HCT116 (cell line): ENCODE measurements around the gene PRM2. TPM values are rescaled to one million over a fixed set of nuclear protein-coding genes. Genes with fewer than 3 reads are reported as not detected.

Experiments
- ATAC-seq: fragments of 200-7000 bp; cut with Tn5 transposase; 2 replicates; pipeline ENCODE4 v1.9.1; 2020; ENCODE audit warnings: mild to moderate bottlenecking, moderate library complexity
- BruUV-seq: library from RNA; stranded (reverse); fragments of 400-500 nt; replicated peaks from 2 replicates; lab custom pipeline; 2021; lab: Mats Ljungman, UMichigan
- CTCF ChIA-PET: fragments of 300-600 bp; sonication (Branson Sonifier 250); formaldehyde crosslinking; loops from one replicate; lab custom pipeline; 2021; ENCODE audit warnings: antibody characterized with exemption; lab: Charles Lee
- POLR2A ChIA-PET: fragments of 300-600, 350-600 bp; sonication (Branson Sonifier 250); formaldehyde crosslinking; loops from one replicate; lab custom pipeline; 2021; ENCODE audit warnings: antibody characterized with exemption; lab: Charles Lee
- RAD21 ChIA-PET, 2 experiments: fragments of 300-600 bp; sonication (Branson Sonifier 250); formaldehyde crosslinking; loops; one replicate each; lab custom pipeline; 2023; ENCODE audit warnings: low total read pairs in 2 of 2; ENCODE audit not compliant: uncharacterized antibody in 2 of 2, unreplicated experiment in 2 of 2, low non-redundant PET in 1 of 2; lab: Charles Lee
- DNase-seq: peaks from one replicate; pipeline ENCODE4 v3.0.0-alpha.2; 2010; ENCODE audit warnings: low read depth, low spot score
- H2AFZ ChIP-seq: fragments of 200-600 bp; shearing (Covaris generic), sonication (generic); 2 replicates; pipeline ENCODE4 v1.6.1; 2017; ENCODE audit warnings: low read depth, mixed run types, mixed read lengths, antibody characterized with exemption, low read length; ENCODE audit not compliant: poor library complexity, severe bottlenecking
- H3K27ac ChIP-seq: 2 replicates; pipeline ENCODE4 v1.5.1; 2012; ENCODE audit warnings: low read depth, low read length
- H3K27me3 ChIP-seq: fragments of 200-600 bp; sonication (generic); 2 replicates; pipeline ENCODE4 v1.6.1; 2016; ENCODE audit warnings: mixed run types, low read length, mixed read lengths; ENCODE audit not compliant: insufficient read depth
- H3K36me3 ChIP-seq, 2 experiments: fragments of 200-500 bp in 1 of 2; fragments of 200-600 bp in 1 of 2; sonication (Bioruptor generic) in 1 of 2; sonication (generic) in 1 of 2; 2 replicates each; pipeline versions ENCODE4 v1.5.1 to v1.6.1; 2014 to 2016; ENCODE audit warnings: low read length in 2 of 2, inconsistent platforms in 1 of 2, mixed read lengths in 1 of 2, mixed run types in 1 of 2; ENCODE audit not compliant: insufficient read depth in 2 of 2, control insufficient read depth in 1 of 2
- H3K4me1 ChIP-seq, 2 experiments: fragments of 200-600 bp in 1 of 2; sonication (generic) in 1 of 2; 2 replicates each; pipeline versions ENCODE4 v1.5.1 to v1.6.1; 2012 to 2017; ENCODE audit warnings: low read length in 2 of 2, inconsistent platforms in 1 of 2, mild to moderate bottlenecking in 1 of 2, mixed read lengths in 1 of 2, mixed run types in 1 of 2, moderate library complexity in 1 of 2; ENCODE audit not compliant: insufficient read depth in 2 of 2, control insufficient read depth in 1 of 2
- H3K4me2 ChIP-seq: fragments of 200-600 bp; sonication (generic); 2 replicates; pipeline ENCODE4 v1.6.1; 2017; ENCODE audit warnings: mixed run types, low read length, mixed read lengths
- H3K4me3 ChIP-seq, 2 experiments: fragments of 200-600 bp in 1 of 2; sonication (generic) in 1 of 2; replicated peaks in 1 of 2; 2 replicates each; pipeline ENCODE4 v1.5.1; 2011 to 2016; ENCODE audit warnings: low read length in 2 of 2, control low read depth in 1 of 2, low read depth in 1 of 2, mild to moderate bottlenecking in 1 of 2, mixed read lengths in 1 of 2, mixed run types in 1 of 2
- H3K79me2 ChIP-seq: fragments of 200-600 bp; sonication (generic); 2 replicates; pipeline ENCODE4 v1.6.1; 2017; ENCODE audit warnings: mild to moderate bottlenecking, mixed run types, low read length, moderate library complexity, mixed read lengths; ENCODE audit not compliant: insufficient read depth
- H3K9ac ChIP-seq: fragments of 200-600 bp; sonication (generic); 2 replicates; pipeline ENCODE4 v1.6.1; 2016; ENCODE audit warnings: low read length, mixed read lengths
- H3K9me2 ChIP-seq: fragments of 200-600 bp; sonication (generic), shearing (Covaris generic); 2 replicates; pipeline ENCODE4 v1.6.1; 2017; ENCODE audit warnings: mixed run types, mild to moderate bottlenecking, moderate library complexity; ENCODE audit not compliant: insufficient read depth
- H3K9me3 ChIP-seq, 2 experiments: fragments of 200-500 bp in 1 of 2; fragments of 200-600 bp in 1 of 2; sonication (Bioruptor generic) in 1 of 2; sonication (generic) in 1 of 2; 2 replicates each; pipeline ENCODE4 v1.6.1; 2014 to 2017; ENCODE audit warnings: low read length in 2 of 2, mixed read lengths in 2 of 2, inconsistent platforms in 1 of 2, low read depth in 1 of 2, mild to moderate bottlenecking in 1 of 2, mixed run types in 1 of 2, moderate library complexity in 1 of 2; ENCODE audit not compliant: control insufficient read depth in 1 of 2, insufficient read depth in 1 of 2
- H4K20me1 ChIP-seq: fragments of 200-600 bp; sonication (generic), shearing (Covaris generic); 2 replicates; pipeline ENCODE4 v1.6.1; 2017; ENCODE audit warnings: mixed run types, mild to moderate bottlenecking, moderate library complexity; ENCODE audit not compliant: insufficient read depth
- ATF3 ChIP-seq: IDR thresholded peaks from 2 replicates; pipeline ENCODE4 v1.6.1; 2012
- EZH2 ChIP-seq: fragments of 200-600 bp; sonication (generic); IDR thresholded peaks from 2 replicates; pipeline ENCODE4 v1.6.1; 2017; ENCODE audit warnings: antibody characterized with exemption, mixed run types
- FOSL1 ChIP-seq: IDR thresholded peaks from 2 replicates; pipeline ENCODE4 v1.6.1; 2012; ENCODE audit warnings: low read depth
- MAX ChIP-seq: IDR thresholded peaks from 2 replicates; pipeline ENCODE4 v1.6.1; 2012
- ZBTB33 ChIP-seq: IDR thresholded peaks from 2 replicates; pipeline ENCODE4 v1.6.1; 2011; ENCODE audit warnings: mild to moderate bottlenecking, low read length, moderate library complexity; ENCODE audit not compliant: insufficient replicate concordance; ENCODE audit errors: extremely low read depth
- intact Hi-C: fragments of 100-400 bp; cut with micrococcal nuclease; formaldehyde crosslinking; loops from 2 replicates; pipeline ENCODE4 v1.10.0; 2022
- total RNA-seq: library from RNA; stranded (reverse); gene quantifications from one replicate; pipeline ENCODE4 v1.2.1, GENCODE V29; 2021; ENCODE audit not compliant: unreplicated experiment
- TF ChIP-seq, protein P1 (sequence below): IDR thresholded peaks from 2 replicates; pipeline ENCODE4 v1.6.1; 2012; ENCODE audit warnings: low read depth

Gene PRM2
- total RNA-seq, 1 experiment from 2014 or later: not detected

DNA sequence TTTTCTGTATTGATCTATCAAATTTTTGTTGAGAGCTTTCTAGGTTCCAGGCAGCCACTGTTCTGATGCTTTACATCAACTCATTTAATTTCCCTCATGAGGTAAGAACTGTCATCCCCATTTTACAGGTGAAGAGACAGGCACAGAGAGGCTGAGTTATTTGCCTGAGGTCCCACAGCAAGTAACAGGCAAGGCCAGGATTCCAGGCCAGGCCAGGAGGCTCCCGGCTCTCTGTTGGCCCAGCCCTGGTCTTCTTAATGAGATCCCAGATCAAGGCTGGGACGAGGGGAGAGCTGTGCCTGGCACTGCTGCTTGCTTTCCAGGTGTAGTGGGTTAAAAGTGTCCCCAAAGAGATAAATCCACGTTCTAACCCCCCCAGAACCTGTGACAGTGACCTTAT lies 46.5 kb upstream of the PRM2 start (continued):
- no peak for TF ChIP-seq ATF3
- no peak for TF ChIP-seq MAX

DNA sequence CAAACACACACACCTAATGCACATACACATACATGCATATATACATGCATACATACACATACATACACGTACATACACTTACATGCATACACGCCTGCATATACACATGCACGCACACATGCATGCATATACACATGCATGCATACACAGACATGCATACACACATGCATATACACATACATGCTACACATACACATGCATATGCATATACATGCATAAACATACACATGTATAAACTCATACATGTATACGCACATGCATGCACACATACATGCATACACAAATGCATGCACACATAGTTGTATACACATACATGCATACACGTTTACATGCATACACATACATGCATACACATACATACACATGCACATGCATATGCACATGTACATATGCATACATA lies 45.4 kb upstream of the PRM2 start:
- ChIA-PET CTCF (no interaction called here), RAD21 (no interaction called here), POLR2A (no interaction called here)
- BruUV-seq: no TSS peak
- H3K27me3 ChIP-seq: no peaks in the 10 kb centered on the region
- H2AFZ ChIP-seq: no peak overlapping the region
- H3K36me3 ChIP-seq: no peaks in the 10 kb centered on the region
- peaks cover 9 to 10% of the 10 kb centered on the region in 2 experiments for H3K4me1 ChIP-seq
- no peak overlapping the region for H3K4me2 ChIP-seq
- H4K20me1 ChIP-seq: no peaks in the 10 kb centered on the region
- H3K79me2 ChIP-seq: no peaks in the 10 kb centered on the region
- H3K9me2 ChIP-seq: no peaks in the 10 kb centered on the region
- H3K9me3 ChIP-seq: no peaks in the 10 kb centered on the region
- intact Hi-C loops: no loop called here
- ATAC-seq: no peak
- no peak overlapping the region for H3K4me3 ChIP-seq
- DNase-seq: no peak
- H3K9ac ChIP-seq: no peak overlapping the region
- H3K27ac ChIP-seq: no peak overlapping the region
- TF ChIP-seq, protein P1, sequence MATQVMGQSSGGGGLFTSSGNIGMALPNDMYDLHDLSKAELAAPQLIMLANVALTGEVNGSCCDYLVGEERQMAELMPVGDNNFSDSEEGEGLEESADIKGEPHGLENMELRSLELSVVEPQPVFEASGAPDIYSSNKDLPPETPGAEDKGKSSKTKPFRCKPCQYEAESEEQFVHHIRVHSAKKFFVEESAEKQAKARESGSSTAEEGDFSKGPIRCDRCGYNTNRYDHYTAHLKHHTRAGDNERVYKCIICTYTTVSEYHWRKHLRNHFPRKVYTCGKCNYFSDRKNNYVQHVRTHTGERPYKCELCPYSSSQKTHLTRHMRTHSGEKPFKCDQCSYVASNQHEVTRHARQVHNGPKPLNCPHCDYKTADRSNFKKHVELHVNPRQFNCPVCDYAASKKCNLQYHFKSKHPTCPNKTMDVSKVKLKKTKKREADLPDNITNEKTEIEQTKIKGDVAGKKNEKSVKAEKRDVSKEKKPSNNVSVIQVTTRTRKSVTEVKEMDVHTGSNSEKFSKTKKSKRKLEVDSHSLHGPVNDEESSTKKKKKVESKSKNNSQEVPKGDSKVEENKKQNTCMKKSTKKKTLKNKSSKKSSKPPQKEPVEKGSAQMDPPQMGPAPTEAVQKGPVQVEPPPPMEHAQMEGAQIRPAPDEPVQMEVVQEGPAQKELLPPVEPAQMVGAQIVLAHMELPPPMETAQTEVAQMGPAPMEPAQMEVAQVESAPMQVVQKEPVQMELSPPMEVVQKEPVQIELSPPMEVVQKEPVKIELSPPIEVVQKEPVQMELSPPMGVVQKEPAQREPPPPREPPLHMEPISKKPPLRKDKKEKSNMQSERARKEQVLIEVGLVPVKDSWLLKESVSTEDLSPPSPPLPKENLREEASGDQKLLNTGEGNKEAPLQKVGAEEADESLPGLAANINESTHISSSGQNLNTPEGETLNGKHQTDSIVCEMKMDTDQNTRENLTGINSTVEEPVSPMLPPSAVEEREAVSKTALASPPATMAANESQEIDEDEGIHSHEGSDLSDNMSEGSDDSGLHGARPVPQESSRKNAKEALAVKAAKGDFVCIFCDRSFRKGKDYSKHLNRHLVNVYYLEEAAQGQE: no peak
- TF ChIP-seq FOSL1 (no peak), EZH2 (no peak), ZBTB33 (no peak)
